C4-2B (cell line): Measurements from ENCODE around the gene COL6A2.
"Not testable (repeated sequence)": the region's sequence is repeated elsewhere in the genome, so short reads cannot be mapped to it uniquely, and the experiment has no call there.

Source experiments
- CTCF ChIP-seq: fragments of 450-650 bp; conservative IDR thresholded peaks from 2 replicates; pipeline ENCODE4 v1.5.1; 2017; ENCODE audit warnings: mild to moderate bottlenecking
- ZFX ChIP-seq: fragments of 450-650 bp; IDR thresholded peaks from 2 replicates; pipeline ENCODE4 v1.6.1; 2017

GRCh38 chr21:46085259-46085658 lies 12.7 kb upstream of the COL6A2 start:
- TF ChIP-seq CTCF, ZFX: not testable (repeated sequence)
